Neural progenitor cell (in vitro differentiated cells): ENCODE measurements around the gene PRXL2C. TPM values are rescaled to one million over a fixed set of nuclear protein-coding genes. Genes with fewer than 3 reads are reported as not detected.

Source experiments
- DNase-seq: peaks from one replicate; pipeline ENCODE4 v3.0.0-alpha.2; 2016; ENCODE audit warnings: low spot score
- H2AFZ ChIP-seq: fragments of 200-600 bp; sonication (generic); replicated peaks from 2 replicates; pipeline ENCODE4 v1.6.1; 2016; ENCODE audit warnings: antibody characterized with exemption
- H3F3A ChIP-seq: fragments of 200-600 bp; sonication (generic); 2 replicates; pipeline ENCODE4 v1.6.1; 2016; ENCODE audit warnings: antibody characterized with exemption, low read depth
- H3K27ac ChIP-seq: fragments of 200-600 bp; sonication (generic); 2 replicates; pipeline ENCODE4 v1.5.1; 2016; ENCODE audit warnings: mild to moderate bottlenecking
- H3K27me3 ChIP-seq: fragments of 200-600 bp; sonication (generic); 2 replicates; pipeline ENCODE4 v1.6.1; 2016; ENCODE audit warnings: mild to moderate bottlenecking, moderate library complexity
- H3K36me3 ChIP-seq: fragments of 200-600 bp; sonication (generic); 2 replicates; pipeline ENCODE4 v1.5.1; 2016
- H3K4me1 ChIP-seq: fragments of 200-600 bp; sonication (generic); 2 replicates; pipeline ENCODE4 v1.6.1; 2016; ENCODE audit warnings: mixed run types
- H3K4me2 ChIP-seq: fragments of 200-600 bp; sonication (generic); 2 replicates; pipeline ENCODE4 v1.6.1; 2016
- H3K4me3 ChIP-seq: fragments of 200-600 bp; sonication (generic); 2 replicates; pipeline ENCODE4 v1.5.1; 2016
- H3K79me2 ChIP-seq: fragments of 200-600 bp; sonication (generic); 2 replicates; pipeline ENCODE4 v1.6.1; 2016; ENCODE audit warnings: low read depth
- H3K9ac ChIP-seq: fragments of 200-600 bp; sonication (generic); 2 replicates; pipeline ENCODE4 v1.6.1; 2016
- H3K9me3 ChIP-seq: fragments of 200-600 bp; sonication (generic); 2 replicates; pipeline ENCODE4 v1.5.1; 2016; ENCODE audit warnings: low read depth
- H4K20me1 ChIP-seq: fragments of 200-600 bp; sonication (generic); 2 replicates; pipeline ENCODE4 v1.6.1; 2016; ENCODE audit warnings: low read depth
- H3K27ac Mint-ChIP-seq: 3 replicates; pipeline ENCODE4 v1.8.0; 2021; ENCODE audit warnings: mixed read lengths
- H3K27me3 Mint-ChIP-seq: 2 replicates; pipeline ENCODE4 v1.8.0; 2022; ENCODE audit warnings: low read depth, mild to moderate bottlenecking, inconsistent platforms, moderate library complexity, mixed read lengths; ENCODE audit not compliant: insufficient read depth
- H3K36me3 Mint-ChIP-seq: 3 replicates; pipeline ENCODE4 v1.8.0; 2021; ENCODE audit warnings: mixed read lengths
- H3K4me1 Mint-ChIP-seq: 3 replicates; pipeline ENCODE4 v1.8.0; 2021; ENCODE audit warnings: mixed read lengths
- H3K4me3 Mint-ChIP-seq: 3 replicates; pipeline ENCODE4 v1.8.0; 2021; ENCODE audit warnings: mild to moderate bottlenecking, moderate library complexity, mixed read lengths
- H3K9me3 Mint-ChIP-seq: 3 replicates; pipeline ENCODE4 v1.8.0; 2020; ENCODE audit warnings: mixed read lengths
- CTCF ChIP-seq: fragments of 200-600 bp; sonication (generic); IDR thresholded peaks from 2 replicates; pipeline ENCODE4 v1.5.1; 2017; ENCODE audit warnings: antibody characterized with exemption, mild to moderate bottlenecking
- EZH2 ChIP-seq: fragments of 200-600 bp; sonication (generic); IDR thresholded peaks from 2 replicates; pipeline ENCODE4 v1.6.1; 2017; ENCODE audit warnings: antibody characterized with exemption, mild to moderate bottlenecking, moderate library complexity
- EZH2phosphoT487 ChIP-seq: fragments of 200-600 bp; sonication (generic); IDR thresholded peaks from 2 replicates; pipeline ENCODE4 v1.6.1; 2017; ENCODE audit warnings: antibody characterized with exemption
- total RNA-seq: library from RNA; depleted of rRNA; stranded (reverse); fragments of >200 nt; gene quantifications from 2 replicates; pipeline ENCODE4 v1.2.3, GENCODE V29; 2015; ENCODE audit warnings: low replicate concordance

PRXL2C gene
- total RNA-seq, 1 donor from 2014 or later: 5.1 TPM

DNA sequence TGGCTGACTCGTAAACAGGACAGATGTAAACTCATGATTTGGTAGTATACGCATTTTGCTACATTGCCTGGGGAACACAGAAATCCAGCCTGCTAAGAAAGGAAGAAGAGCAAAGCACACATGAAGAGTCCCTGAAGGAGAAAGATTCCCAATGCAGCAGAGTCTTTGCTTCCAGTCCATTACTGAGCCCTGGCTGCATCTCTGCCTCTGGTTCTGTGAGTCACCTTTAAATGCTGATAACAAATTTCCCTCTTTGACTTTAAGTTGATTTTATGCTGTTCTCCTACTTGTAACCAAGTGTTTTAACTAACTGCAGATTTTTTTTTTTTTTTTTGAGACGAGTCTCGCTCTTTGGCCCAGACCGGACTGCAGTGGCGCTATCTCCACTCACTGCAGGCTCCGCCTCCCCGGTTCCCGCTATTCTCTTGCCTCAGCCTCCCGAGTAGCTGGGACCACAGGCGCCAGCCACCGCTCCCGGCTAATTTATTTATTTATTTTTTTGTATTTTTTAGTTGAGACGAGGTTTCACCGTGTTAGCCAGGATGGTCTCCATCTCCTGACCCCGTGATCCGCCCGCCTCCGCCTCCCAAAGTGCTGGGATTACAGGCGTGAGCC lies 8.5 kb upstream of the PRXL2C start:
- H3K9me3 Mint-ChIP-seq: no peaks in the 10 kb centered on the region
- no peak for DNase-seq
- H3K4me1 ChIP-seq: no peaks in the 10 kb centered on the region
- H3F3A ChIP-seq: no peaks in the 10 kb centered on the region
- H3K9ac ChIP-seq: no peak overlapping the region
- H3K27me3 Mint-ChIP-seq: peaks cover 4% of the 10 kb centered on the region
- no peaks in the 10 kb centered on the region for H3K27me3 ChIP-seq
- H3K36me3 ChIP-seq: no peaks in the 10 kb centered on the region
- H3K4me3 ChIP-seq: no peak overlapping the region
- H3K79me2 ChIP-seq: no peaks in the 10 kb centered on the region
- no peaks in the 10 kb centered on the region for H4K20me1 ChIP-seq
- H3K4me1 Mint-ChIP-seq: no peaks in the 10 kb centered on the region
- H3K4me3 Mint-ChIP-seq: no peak overlapping the region
- H3K27ac Mint-ChIP-seq: no peak overlapping the region
- H3K4me2 ChIP-seq: no peak overlapping the region
- TF ChIP-seq CTCF (no peak), EZH2 (no peak), EZH2phosphoT487 (no peak)
- H3K27ac ChIP-seq: no peak overlapping the region
- no peaks in the 10 kb centered on the region for H3K9me3 ChIP-seq
- H2AFZ ChIP-seq: no peak overlapping the region
- no peaks in the 10 kb centered on the region for H3K36me3 Mint-ChIP-seq

GRCh38 chr9:96661711-96662110 lies 6.6 kb upstream of the PRXL2C start:
- Histone ChIP-seq H3K27me3 (peaks cover 13% of the 10 kb centered on the region), H3K9me3 (no peaks in the 10 kb centered on the region), H4K20me1 (no peaks in the 10 kb centered on the region), H3K36me3 (no peaks in the 10 kb centered on the region), H3K9ac (no peak overlapping the region), H3K79me2 (no peaks in the 10 kb centered on the region), H3K4me2 (no peak overlapping the region), H3K4me1 (no peaks in the 10 kb centered on the region), H3K27ac (no peak overlapping the region), H3K4me3 (no peak overlapping the region), H3F3A (no peaks in the 10 kb centered on the region), H2AFZ (no peak overlapping the region)
- H3K9me3 Mint-ChIP-seq: no peaks in the 10 kb centered on the region
- H3K4me1 Mint-ChIP-seq: no peaks in the 10 kb centered on the region
- H3K4me3 Mint-ChIP-seq: no peak overlapping the region
- H3K36me3 Mint-ChIP-seq: no peaks in the 10 kb centered on the region
- TF ChIP-seq CTCF: no peak
- TF ChIP-seq EZH2: no peak
- no peak for TF ChIP-seq EZH2phosphoT487
- H3K27ac Mint-ChIP-seq: no peak overlapping the region
- no peak for DNase-seq
- peaks cover 4% of the 10 kb centered on the region for H3K27me3 Mint-ChIP-seq

DNA sequence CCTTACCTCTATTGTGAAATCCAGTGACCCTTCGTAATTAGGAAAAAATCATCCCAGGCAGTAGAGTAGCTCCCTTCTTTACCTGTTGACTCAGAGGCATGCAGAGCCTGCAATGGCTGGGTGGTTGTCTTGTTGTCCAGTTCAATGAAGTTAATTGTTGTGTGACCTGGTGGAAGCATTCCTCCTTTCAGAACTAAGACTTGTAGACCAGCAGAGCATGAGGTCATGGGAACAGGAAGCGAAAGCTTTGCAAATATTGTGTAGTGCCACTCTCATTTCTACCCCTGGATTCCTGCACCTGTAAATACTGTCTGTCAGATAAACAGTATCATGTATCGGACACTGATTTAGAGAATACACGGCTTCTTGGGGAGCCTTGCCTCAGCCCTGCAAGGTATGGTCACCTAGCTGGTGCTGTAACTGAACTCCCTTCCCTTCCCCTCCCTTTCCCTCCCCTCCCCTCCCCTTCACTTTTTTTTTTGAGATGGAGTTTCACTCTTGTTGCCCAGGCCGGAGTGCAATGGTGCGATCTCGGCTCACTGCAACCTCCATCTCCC lies 5.7 kb upstream of the PRXL2C start:
- H3K36me3 Mint-ChIP-seq: no peaks in the 10 kb centered on the region
- Histone ChIP-seq H2AFZ (no peak overlapping the region), H4K20me1 (no peaks in the 10 kb centered on the region), H3K27me3 (peaks cover 22% of the 10 kb centered on the region), H3K9ac (no peak overlapping the region), H3K4me1 (no peaks in the 10 kb centered on the region), H3F3A (peaks cover 3% of the 10 kb centered on the region), H3K36me3 (no peaks in the 10 kb centered on the region), H3K4me2 (no peak overlapping the region), H3K9me3 (no peaks in the 10 kb centered on the region), H3K79me2 (no peaks in the 10 kb centered on the region), H3K27ac (no peak overlapping the region), H3K4me3 (no peak overlapping the region)
- peaks cover 4% of the 10 kb centered on the region for H3K4me1 Mint-ChIP-seq
- H3K27ac Mint-ChIP-seq: no peak overlapping the region
- peaks cover 4% of the 10 kb centered on the region for H3K27me3 Mint-ChIP-seq
- TF ChIP-seq EZH2phosphoT487: no peak
- TF ChIP-seq EZH2: no peak
- TF ChIP-seq CTCF: no peak
- H3K9me3 Mint-ChIP-seq: no peaks in the 10 kb centered on the region
- no peak for DNase-seq
- no peak overlapping the region for H3K4me3 Mint-ChIP-seq
